Measurements from ENCODE around the gene SPDYE2. TPM values are rescaled to one million over a fixed set of nuclear protein-coding genes. Genes with fewer than 3 reads are reported as not detected.
"Not testable (repeated sequence)": the region's sequence is repeated elsewhere in the genome, so short reads cannot be mapped to it uniquely, and the experiment has no call there.

SPDYE2 gene
- total RNA-seq, 5 donors from 2014 or later (not counting 1 experiment from before 2014, with no cell fraction given): 0.35 to 0.77 (median 0.58) TPM

DNA sequence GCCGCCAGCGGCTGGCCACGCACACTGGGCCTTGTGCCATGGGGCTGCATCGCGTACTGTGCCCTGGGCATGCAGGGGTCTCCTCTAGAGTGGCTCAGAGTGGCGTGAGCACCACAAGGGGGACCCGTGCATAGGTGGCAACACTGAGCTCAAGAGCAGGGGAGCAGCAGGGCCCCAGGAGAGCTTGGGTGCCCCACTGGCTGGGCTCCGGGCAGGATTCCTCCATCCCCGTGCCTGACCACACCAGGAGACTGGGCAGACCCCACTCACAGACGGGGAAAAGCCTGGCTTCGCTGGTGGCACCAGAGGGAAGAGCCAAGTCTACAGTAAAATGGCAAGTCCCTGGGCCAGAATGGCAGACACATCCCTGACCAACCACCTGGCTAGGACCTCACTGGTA, 17.6 kb downstream of the SPDYE2 start:
- H3K4me3 Mint-ChIP-seq; ATAC-seq (replicated peaks in 1 of 4); H3K36me3 ChIP-seq (ENCODE audit: control insufficient read depth in 2 of 2, extremely low read depth in 1 of 2, insufficient read depth in 1 of 2, low read length in 1 of 2); H3K9me3 ChIP-seq; H3K4me1 ChIP-seq (ENCODE audit: control insufficient read depth in 1 of 2, extremely low read depth in 1 of 2, insufficient read depth in 2 of 2, low read length in 2 of 2); H3K4me1 Mint-ChIP-seq; CTCF ChIA-PET; H3K27me3 ChIP-seq (replicated peaks in 1 of 2; ENCODE audit: control insufficient read depth in 2 of 2, extremely low read depth in 1 of 2, insufficient read depth in 2 of 2, low read length in 1 of 2); H3K27me3 Mint-ChIP-seq; H3K36me3 Mint-ChIP-seq; H3K27ac Mint-ChIP-seq; H3K9me3 Mint-ChIP-seq; POLR2A ChIA-PET; H3K4me3 ChIP-seq (ENCODE audit: control insufficient read depth in 1 of 2, extremely low read depth in 1 of 2, low read length in 1 of 2); DNase-seq; H3K27ac ChIP-seq (ENCODE audit: low read length): not testable (repeated sequence)
- no CpG with 5 or more reads among the region's 11 CpGs for WGBS (ENCODE audit: insufficient coverage)

DNA sequence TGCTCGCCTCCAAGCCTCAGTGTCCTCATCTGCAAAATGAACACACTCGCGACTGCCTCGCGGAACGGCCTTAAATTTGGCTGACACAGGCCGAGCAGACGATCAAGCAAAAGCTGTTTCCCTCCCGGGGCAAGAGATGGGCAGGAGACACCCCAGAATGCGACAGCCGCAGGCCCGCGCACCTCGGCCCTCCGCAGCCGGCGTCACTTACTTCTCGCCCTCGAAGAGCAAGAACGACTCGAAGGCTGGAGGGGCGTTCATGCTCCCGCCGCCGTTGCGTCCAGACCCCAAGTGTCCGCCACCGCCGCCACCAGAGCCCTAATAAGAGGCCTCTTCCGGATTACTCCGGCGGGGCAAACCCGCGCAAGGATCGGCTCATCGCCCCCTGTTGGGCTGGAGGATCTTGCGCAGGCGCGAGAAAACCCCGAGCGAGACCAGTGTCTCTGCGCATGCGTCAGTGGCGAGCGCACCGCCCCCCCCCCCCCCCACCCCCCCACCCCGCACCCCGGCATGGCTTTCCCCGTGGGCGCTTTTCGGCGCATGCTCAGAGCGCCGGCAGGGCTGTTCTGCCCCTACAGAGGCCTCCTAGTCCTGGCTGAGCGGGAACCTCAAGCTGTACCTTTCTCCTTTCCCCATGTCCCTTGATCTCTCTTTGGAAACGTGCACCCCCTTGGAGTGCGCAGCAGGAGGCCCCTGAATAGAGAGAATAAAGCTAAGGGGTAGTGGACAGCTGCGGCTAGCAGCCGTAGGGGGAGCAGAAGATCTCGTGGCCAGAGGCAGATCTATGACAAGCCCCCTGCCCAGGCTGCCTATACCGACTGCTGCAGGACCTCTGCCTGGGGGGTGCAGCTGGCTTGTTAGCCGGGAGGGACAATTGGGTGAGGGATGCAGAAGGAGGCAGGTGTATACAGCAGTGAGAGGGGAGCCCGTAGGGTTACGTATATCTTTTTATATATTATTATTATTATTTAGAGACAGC, 21.5 kb downstream of the SPDYE2 start, which contains the start of gene POLR2J3:
TSS of gene POLR2J3 (minus strand) at position 323 of the 979 bp plus-strand sequence. CDS start at position 261, 62 bp downstream.
- H3K27me3 ChIP-seq (replicated peaks in 1 of 2; ENCODE audit: control insufficient read depth in 2 of 2, extremely low read depth in 1 of 2, insufficient read depth in 2 of 2, low read length in 1 of 2); H3K9me3 Mint-ChIP-seq; CTCF ChIA-PET; H3K27me3 Mint-ChIP-seq; H3K4me1 Mint-ChIP-seq; H3K4me1 ChIP-seq (ENCODE audit: control insufficient read depth in 1 of 2, extremely low read depth in 1 of 2, insufficient read depth in 2 of 2, low read length in 2 of 2); POLR2A ChIA-PET; H3K36me3 ChIP-seq (ENCODE audit: control insufficient read depth in 2 of 2, extremely low read depth in 1 of 2, insufficient read depth in 1 of 2, low read length in 1 of 2); H3K36me3 Mint-ChIP-seq; H3K9me3 ChIP-seq: not testable (repeated sequence)
- DNase-seq (peak; percentile 86 to 100 (median 99)), ATAC-seq (replicated peaks in 1 of 4) (peak; percentile 91 to 95 (median 94))
- Mint-ChIP-seq H3K4me3 (peak within 1 kb of the TSS; percentile 88 to 93 (median 91)), H3K27ac (peak within 1 kb of the TSS; percentile 74 to 85)
- H3K27ac ChIP-seq (ENCODE audit: low read length): peak within 1 kb of the TSS; percentile 68
- peak within 1 kb of the TSS; percentile 53 to 62 for H3K4me3 ChIP-seq (ENCODE audit: control insufficient read depth in 1 of 2, extremely low read depth in 1 of 2, low read length in 1 of 2)
- WGBS (ENCODE audit: insufficient coverage): 0% methylated on average over 21 of the region's 64 CpGs

DNA sequence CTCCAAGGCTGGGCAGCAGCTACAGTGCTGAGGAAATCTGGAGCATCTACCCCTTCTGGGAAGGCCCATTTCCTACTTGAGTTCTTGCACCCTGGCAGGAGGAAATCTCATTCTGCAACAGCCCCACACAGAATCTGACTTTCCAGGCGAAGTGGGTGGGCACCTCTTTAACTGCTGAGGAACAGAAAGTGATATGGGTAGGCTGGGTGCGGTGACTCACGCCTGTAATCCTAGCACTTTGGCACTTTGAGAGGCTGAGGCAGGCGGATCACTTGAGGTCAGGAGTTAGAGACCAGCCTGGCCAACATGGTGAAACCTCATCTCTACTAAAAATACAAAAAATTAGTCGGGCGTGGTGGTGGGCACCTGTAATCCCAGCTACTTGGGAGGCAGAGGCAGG, 23.6 kb downstream of the SPDYE2 start:
- WGBS (ENCODE audit: insufficient coverage): no CpG with 5 or more reads among the region's 6 CpGs
- H3K9me3 Mint-ChIP-seq; H3K27me3 ChIP-seq (replicated peaks in 1 of 2; ENCODE audit: control insufficient read depth in 2 of 2, extremely low read depth in 1 of 2, insufficient read depth in 2 of 2, low read length in 1 of 2); H3K4me1 Mint-ChIP-seq; H3K4me1 ChIP-seq (ENCODE audit: control insufficient read depth in 1 of 2, extremely low read depth in 1 of 2, insufficient read depth in 2 of 2, low read length in 2 of 2); DNase-seq; H3K9me3 ChIP-seq; H3K36me3 ChIP-seq (ENCODE audit: control insufficient read depth in 2 of 2, extremely low read depth in 1 of 2, insufficient read depth in 1 of 2, low read length in 1 of 2); H3K27me3 Mint-ChIP-seq; H3K4me3 ChIP-seq (ENCODE audit: control insufficient read depth in 1 of 2, extremely low read depth in 1 of 2, low read length in 1 of 2); CTCF ChIA-PET; H3K36me3 Mint-ChIP-seq; H3K4me3 Mint-ChIP-seq; ATAC-seq (replicated peaks in 1 of 4); H3K27ac ChIP-seq (ENCODE audit: low read length); POLR2A ChIA-PET; H3K27ac Mint-ChIP-seq: not testable (repeated sequence)

DNA sequence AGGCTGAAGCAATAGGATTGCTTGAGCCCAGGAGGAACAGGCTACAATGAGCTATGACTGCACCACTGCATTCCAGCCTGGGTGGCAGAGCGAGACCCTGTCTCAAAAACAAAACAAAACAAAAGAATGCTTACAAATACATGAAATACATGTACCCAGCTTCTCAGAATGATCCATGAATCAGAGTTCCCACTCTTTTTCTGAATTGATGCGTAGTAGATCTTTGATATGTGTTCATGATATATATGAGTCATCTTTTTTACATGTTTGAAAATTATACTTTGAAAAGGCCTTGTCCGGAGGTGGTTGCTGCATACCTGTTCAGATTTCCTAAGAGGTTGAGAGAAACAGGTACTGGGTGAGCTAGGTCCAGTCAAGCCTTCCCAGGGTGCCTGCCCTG, 25.3 kb downstream of the SPDYE2 start:
- H3K27ac Mint-ChIP-seq; ATAC-seq (replicated peaks in 1 of 4); CTCF ChIA-PET; H3K36me3 Mint-ChIP-seq; H3K9me3 ChIP-seq; H3K4me1 ChIP-seq (ENCODE audit: control insufficient read depth in 1 of 2, extremely low read depth in 1 of 2, insufficient read depth in 2 of 2, low read length in 2 of 2); H3K36me3 ChIP-seq (ENCODE audit: control insufficient read depth in 2 of 2, extremely low read depth in 1 of 2, insufficient read depth in 1 of 2, low read length in 1 of 2); H3K9me3 Mint-ChIP-seq; H3K27me3 Mint-ChIP-seq; DNase-seq; H3K27me3 ChIP-seq (replicated peaks in 1 of 2; ENCODE audit: control insufficient read depth in 2 of 2, extremely low read depth in 1 of 2, insufficient read depth in 2 of 2, low read length in 1 of 2); POLR2A ChIA-PET; H3K27ac ChIP-seq (ENCODE audit: low read length); H3K4me1 Mint-ChIP-seq; H3K4me3 ChIP-seq (ENCODE audit: control insufficient read depth in 1 of 2, extremely low read depth in 1 of 2, low read length in 1 of 2); H3K4me3 Mint-ChIP-seq: not testable (repeated sequence)
- WGBS (ENCODE audit: insufficient coverage): no CpG with 5 or more reads among the region's 3 CpGs

DNA sequence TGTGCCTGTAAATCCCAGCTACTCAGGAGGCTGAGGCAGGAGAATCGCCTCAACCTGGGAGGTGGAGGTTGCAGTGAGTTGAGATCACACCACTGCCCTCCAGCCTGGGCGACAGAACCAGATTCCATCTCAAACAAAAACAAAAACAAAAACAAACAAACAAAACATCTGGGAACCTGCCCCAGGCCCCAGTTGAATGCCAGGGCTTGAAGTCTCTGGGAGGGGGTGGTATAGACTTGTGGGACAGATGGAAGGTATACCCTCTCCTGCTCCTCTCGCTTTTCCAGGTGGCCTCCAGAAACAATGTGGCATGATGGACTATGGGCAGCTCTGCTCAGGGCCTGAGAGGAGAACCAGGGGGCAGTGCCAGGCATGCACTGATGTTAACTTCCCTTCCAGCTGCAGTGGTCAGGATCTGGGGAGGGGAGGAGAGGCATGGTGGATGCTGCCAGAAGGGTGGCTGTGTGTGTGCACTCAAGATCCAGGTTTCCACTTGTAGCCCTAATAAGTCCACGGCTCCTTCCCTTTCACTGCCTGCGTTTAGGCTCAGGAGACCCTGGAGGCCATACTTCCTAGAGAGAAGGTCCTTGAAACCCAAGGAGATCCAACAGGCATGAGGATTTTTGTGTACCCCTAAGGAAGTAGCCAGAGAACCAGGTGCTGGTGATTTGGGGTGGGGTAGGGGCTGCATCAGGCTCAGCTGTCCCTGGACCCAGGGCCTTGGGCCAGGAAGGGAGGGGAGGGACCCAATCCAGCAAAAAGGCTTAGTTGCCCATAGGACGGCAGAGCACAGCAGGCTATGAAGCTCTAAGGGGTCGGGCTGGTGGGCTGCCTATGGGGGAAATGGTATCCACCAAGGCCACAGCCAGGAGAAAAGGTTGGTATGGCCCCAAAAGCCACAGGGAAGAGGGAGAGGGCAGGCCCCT, 26.6 kb downstream of the SPDYE2 start:
- H3K4me1 Mint-ChIP-seq; H3K36me3 ChIP-seq (ENCODE audit: control insufficient read depth in 2 of 2, extremely low read depth in 1 of 2, insufficient read depth in 1 of 2, low read length in 1 of 2); H3K27me3 ChIP-seq (replicated peaks in 1 of 2; ENCODE audit: control insufficient read depth in 2 of 2, extremely low read depth in 1 of 2, insufficient read depth in 2 of 2, low read length in 1 of 2); H3K9me3 Mint-ChIP-seq; H3K9me3 ChIP-seq; H3K4me3 Mint-ChIP-seq; CTCF ChIA-PET; H3K4me3 ChIP-seq (ENCODE audit: control insufficient read depth in 1 of 2, extremely low read depth in 1 of 2, low read length in 1 of 2); H3K27ac ChIP-seq (ENCODE audit: low read length); H3K27ac Mint-ChIP-seq; H3K27me3 Mint-ChIP-seq; ATAC-seq (replicated peaks in 1 of 4); H3K36me3 Mint-ChIP-seq; POLR2A ChIA-PET; H3K4me1 ChIP-seq (ENCODE audit: control insufficient read depth in 1 of 2, extremely low read depth in 1 of 2, insufficient read depth in 2 of 2, low read length in 2 of 2): not testable (repeated sequence)
- WGBS (ENCODE audit: insufficient coverage): 100% methylated on average over 1 of the region's 7 CpGs
- peak in 2 of 35 experiments; percentile 2 to 5 for DNase-seq

DNA sequence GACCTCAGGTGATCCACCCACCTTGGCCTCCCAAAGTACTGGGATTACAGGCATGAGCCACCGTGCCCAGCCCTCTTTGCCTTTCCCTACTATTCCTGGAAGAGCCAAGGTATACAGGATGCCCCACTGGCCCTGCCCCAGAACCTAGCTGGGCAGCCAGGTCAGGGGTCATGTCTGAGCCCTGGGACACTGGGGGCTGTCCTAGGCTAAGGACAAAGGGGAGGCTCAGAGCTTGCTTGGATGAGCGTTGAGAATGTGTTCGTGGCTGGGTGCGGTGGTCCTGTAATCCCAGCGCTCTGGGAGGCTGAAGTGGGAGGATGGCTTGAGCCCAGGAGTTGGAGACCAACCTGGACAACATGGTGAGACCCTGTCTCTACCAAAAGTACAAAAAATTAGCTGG, 27.5 kb downstream of the SPDYE2 start:
- H3K36me3 ChIP-seq (ENCODE audit: control insufficient read depth in 2 of 2, extremely low read depth in 1 of 2, insufficient read depth in 1 of 2, low read length in 1 of 2); POLR2A ChIA-PET; H3K27me3 ChIP-seq (replicated peaks in 1 of 2; ENCODE audit: control insufficient read depth in 2 of 2, extremely low read depth in 1 of 2, insufficient read depth in 2 of 2, low read length in 1 of 2); H3K4me1 ChIP-seq (ENCODE audit: control insufficient read depth in 1 of 2, extremely low read depth in 1 of 2, insufficient read depth in 2 of 2, low read length in 2 of 2); H3K4me3 ChIP-seq (ENCODE audit: control insufficient read depth in 1 of 2, extremely low read depth in 1 of 2, low read length in 1 of 2); H3K9me3 Mint-ChIP-seq; H3K27me3 Mint-ChIP-seq; H3K4me1 Mint-ChIP-seq; H3K9me3 ChIP-seq; H3K36me3 Mint-ChIP-seq; CTCF ChIA-PET; H3K27ac Mint-ChIP-seq; H3K27ac ChIP-seq (ENCODE audit: low read length); H3K4me3 Mint-ChIP-seq: not testable (repeated sequence)
- DNase-seq (peak in 3 of 35 experiments; percentile 0 to 25 (median 5)), ATAC-seq (replicated peaks in 1 of 4) (peak in 1 of 4 experiments; percentile 21)
- WGBS (ENCODE audit: insufficient coverage): no CpG with 5 or more reads among the region's 5 CpGs

All from T-cell (primary cell).